GM12892 (cell line): Measurements from ENCODE around the gene DPY19L3.

Experiments used
- POLR2A ChIP-seq: IDR thresholded peaks from 2 replicates; pipeline ENCODE4 v1.6.1; 2011; ENCODE audit warnings: low read depth, low read length, control low read depth
- POLR2AphosphoS5 ChIP-seq: IDR thresholded peaks from 2 replicates; pipeline ENCODE4 v1.6.1; 2011; ENCODE audit warnings: low read depth, low read length, control low read depth

GRCh38 chr19:32373585-32374295, 31.8 kb upstream of the DPY19L3 start:
- TF ChIP-seq POLR2A (no peak), POLR2AphosphoS5 (no peak)
